Ovary (tissue), 9 donors: ENCODE measurements around the gene SNX9. TPM values are rescaled to one million over a fixed set of nuclear protein-coding genes. Genes with fewer than 3 reads are reported as not detected.

Experiments
- DNase-seq, 5 donors: peaks; one replicate each; pipeline ENCODE4 v3.0.0-alpha.2; 2019 to 2020
- H3K27ac ChIP-seq, 2 donors: fragments of 200-600 bp; one replicate each; pipeline versions ENCODE4 v1.5.1 to v1.8.0; 2019 to 2022
- H3K27me3 ChIP-seq: fragments of 200-600 bp; one replicate; pipeline ENCODE4 v1.8.0; 2022
- H3K36me3 ChIP-seq: fragments of 200-600 bp; sonication (generic); one replicate; pipeline ENCODE4 v1.5.1; 2019
- H3K4me1 ChIP-seq: one replicate; pipeline ENCODE4 v1.8.1; 2013; ENCODE audit warnings: mild to moderate bottlenecking, moderate library complexity; ENCODE audit not compliant: insufficient read depth
- H3K4me3 ChIP-seq: fragments of 200-600 bp; sonication (generic); one replicate; pipeline ENCODE4 v1.5.1; 2017
- H3K9me3 ChIP-seq, 2 donors: fragments of 200-600 bp in 1 of 2; sonication (generic) in 1 of 2; one replicate each; pipeline versions ENCODE4 v1.5.1 to v1.8.1; 2013 to 2019; ENCODE audit warnings: mild to moderate bottlenecking in 1 of 2, moderate library complexity in 1 of 2
- CTCF ChIP-seq, 3 donors: fragments of 450-650 bp in 2 of 3; fragments of 200-600 bp in 1 of 3; IDR thresholded peaks; one replicate each; pipeline versions ENCODE4 v1.5.1 to v1.8.0; 2016 to 2022; ENCODE audit warnings: antibody characterized with exemption in 3 of 3, mild to moderate bottlenecking in 1 of 3
- EP300 ChIP-seq: sonication (generic); formaldehyde crosslinking; IDR thresholded peaks from one replicate; pipeline ENCODE4 v1.6.1; 2017; ENCODE audit warnings: antibody characterized with exemption
- POLR2A ChIP-seq: fragments of 450-650 bp; IDR thresholded peaks from one replicate; pipeline ENCODE4 v1.6.1; 2017; ENCODE audit warnings: antibody characterized with exemption, mild to moderate bottlenecking, moderate library complexity
- WGBS, 3 donors: extraction: QIAGEN DNeasy Blood & Tissue Kit in 1 of 3; methylation state at CpG; one replicate each; pipeline versions ENCODE4 v1.1.5 to v1.1.7; 2013 to 2017; 5-methylcytosine and 5-hydroxymethylcytosine counted together
- intact Hi-C, 4 donors: fragments of 100-400 bp; cut with DNase I; formaldehyde crosslinking; loops; one replicate each; pipeline versions ENCODE4 v1.11.0 to v1.15.1; 2022 to 2023
- polyA plus RNA-seq, 2 donors: library from polyadenylated mRNA; stranded (reverse); fragments of 200-250 nt in 1 of 2; fragments of 350-450 nt in 1 of 2; fragmentation: Illumina TruSeq in 1 of 2; extraction: RNeasy Lipid Tissue Mini Kit (QIAGEN cat#74804) in 1 of 2; gene quantifications; one replicate each; pipeline ENCODE4 v1.2.3, GENCODE V29; 2013 to 2014
- total RNA-seq, 7 donors: library from RNA; depleted of rRNA in 2 of 7; stranded (reverse); fragments of >200 nt in 2 of 7; fragmentation: NEBNext Ultra II Directional in 3 of 7; extraction: Animal tissue kit (Norgen Biotek cat#: 25700) in 3 of 7; gene quantifications; one replicate each; pipeline versions ENCODE4 v1.1.0 to v1.2.4, GENCODE V29; 2016 to 2023
- donor health status: DM: no; HTN: no; CAD: no; lungs with moderate emphysema.
- donor health status: DM: no; HTN: no; CAD: no.
- donor health status: Bipolar disorder and iron deficiency.
- donor health status: DM: yes; HTN: yes; CAD: no.
- donor health status: DM: no; HTN: no; CAD: no.
- donor health status: DM: yes; HTN: yes; CAD: no.

SNX9 gene
- total and polyA plus RNA-seq, 9 donors = 31.2 to 48.0 (median 38.7) TPM

DNA sequence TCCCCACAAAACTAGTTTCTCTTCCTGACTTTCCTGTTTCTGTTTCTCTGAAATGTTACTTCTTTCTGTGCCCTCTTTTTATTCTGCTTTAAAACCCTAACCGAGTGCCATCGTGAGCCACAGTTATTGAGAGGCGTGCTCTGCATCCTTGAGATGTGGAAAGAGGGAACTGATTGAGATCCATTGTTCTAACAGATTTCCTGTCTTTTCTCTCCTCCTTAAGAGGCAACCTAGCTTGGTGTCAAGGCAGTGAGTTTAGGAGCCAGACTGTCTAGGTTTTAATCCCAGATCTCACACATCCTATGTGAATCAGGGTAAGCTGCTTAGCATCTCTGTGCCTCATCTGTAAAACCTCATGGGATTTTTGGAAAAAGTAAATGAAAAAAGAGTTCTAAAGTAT is 57.5 kb downstream of the SNX9 start:
- WGBS, 3 donors = 94 to 97% (median 95%) methylated on average over 3 of the region's 3 CpGs
- TF ChIP-seq EP300 (no peak), POLR2A (no peak), CTCF (IDR thresholded peaks at IDR 0.05) (no peak)
- intact Hi-C loops = no loop called here
- no peak overlapping the region for H3K27ac ChIP-seq
- H3K27me3 ChIP-seq = no peaks in the 10 kb centered on the region
- H3K4me1 ChIP-seq = no peaks in the 10 kb centered on the region
- DNase-seq = no peak
- no peaks in the 10 kb centered on the region for H3K36me3 ChIP-seq
- no peak overlapping the region for H3K4me3 ChIP-seq
- H3K9me3 ChIP-seq = no peaks in the 10 kb centered on the region

DNA sequence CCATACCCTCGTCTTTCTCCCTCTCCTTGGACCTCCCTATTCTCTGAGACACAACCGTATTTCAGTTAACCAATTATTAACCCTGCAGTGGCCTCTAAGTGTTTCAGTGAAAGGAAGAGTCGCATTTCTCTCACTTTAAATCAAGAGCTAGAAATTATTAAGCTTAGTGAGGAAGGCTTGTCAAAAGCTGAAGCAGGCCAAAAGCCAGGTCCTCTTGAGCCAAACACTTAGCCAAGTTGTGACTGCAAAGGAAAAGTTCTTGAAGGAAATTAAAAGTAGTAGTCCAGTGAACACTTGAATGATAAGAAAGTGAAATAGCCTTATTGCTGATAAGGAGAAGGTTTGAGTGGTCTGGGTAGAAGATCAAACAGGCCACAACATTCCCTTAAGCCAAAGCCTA is 58.3 kb downstream of the SNX9 start:
- Histone ChIP-seq H3K36me3 (no peaks in the 10 kb centered on the region), H3K27me3 (no peaks in the 10 kb centered on the region), H3K27ac (no peak overlapping the region), H3K4me3 (no peak overlapping the region), H3K4me1 (no peaks in the 10 kb centered on the region), H3K9me3 (no peaks in the 10 kb centered on the region)
- WGBS, 3 donors = 59 to 81% (median 73%) methylated on average over 3 of the region's 3 CpGs
- intact Hi-C loops = no loop called here
- TF ChIP-seq CTCF (IDR thresholded peaks at IDR 0.05) (no peak), EP300 (no peak), POLR2A (no peak)
- no peak for DNase-seq

GRCh38 chr6:157884756-157885155 is 61.7 kb downstream of the SNX9 start:
- no peaks in the 10 kb centered on the region for H3K27me3 ChIP-seq
- H3K36me3 ChIP-seq = no peaks in the 10 kb centered on the region
- no peak for TF ChIP-seq CTCF (IDR thresholded peaks at IDR 0.05)
- TF ChIP-seq EP300 = no peak
- no peak for TF ChIP-seq POLR2A
- no peaks in the 10 kb centered on the region for H3K4me1 ChIP-seq
- no peak overlapping the region for H3K4me3 ChIP-seq
- no peaks in the 10 kb centered on the region for H3K9me3 ChIP-seq
- intact Hi-C loops = no loop called here
- DNase-seq = no peak
- H3K27ac ChIP-seq = no peak overlapping the region
- WGBS, 3 donors = 91 to 99% (median 94%) methylated on average over 2 of the region's 2 CpGs

GRCh38 chr6:157885211-157885788 is 62.3 kb downstream of the SNX9 start:
- no peak for TF ChIP-seq EP300
- no peak for TF ChIP-seq CTCF (IDR thresholded peaks at IDR 0.05)
- no peak for TF ChIP-seq POLR2A
- no peak for DNase-seq
- H3K4me1 ChIP-seq = no peaks in the 10 kb centered on the region
- WGBS, 3 donors = 87 to 90% (median 87%) methylated on average over 7 of the region's 7 CpGs
- no peaks in the 10 kb centered on the region for H3K27me3 ChIP-seq
- H3K36me3 ChIP-seq = no peaks in the 10 kb centered on the region
- no peak overlapping the region for H3K27ac ChIP-seq
- intact Hi-C loops = no loop called here
- no peaks in the 10 kb centered on the region for H3K9me3 ChIP-seq
- no peak overlapping the region for H3K4me3 ChIP-seq
